HG02840 (cell line): Measurements from ENCODE around the gene CFL1.

Source experiments
- ATAC-seq: cut with Tn5 transposase; IDR thresholded peaks from one replicate; pipeline ENCODE4 v1.9.1; 2021; ENCODE audit warnings: mild to moderate bottlenecking, moderate library complexity, moderate number of reproducible peaks; ENCODE audit not compliant: unreplicated experiment, low FRiP score

Gene CFL1

DNA sequence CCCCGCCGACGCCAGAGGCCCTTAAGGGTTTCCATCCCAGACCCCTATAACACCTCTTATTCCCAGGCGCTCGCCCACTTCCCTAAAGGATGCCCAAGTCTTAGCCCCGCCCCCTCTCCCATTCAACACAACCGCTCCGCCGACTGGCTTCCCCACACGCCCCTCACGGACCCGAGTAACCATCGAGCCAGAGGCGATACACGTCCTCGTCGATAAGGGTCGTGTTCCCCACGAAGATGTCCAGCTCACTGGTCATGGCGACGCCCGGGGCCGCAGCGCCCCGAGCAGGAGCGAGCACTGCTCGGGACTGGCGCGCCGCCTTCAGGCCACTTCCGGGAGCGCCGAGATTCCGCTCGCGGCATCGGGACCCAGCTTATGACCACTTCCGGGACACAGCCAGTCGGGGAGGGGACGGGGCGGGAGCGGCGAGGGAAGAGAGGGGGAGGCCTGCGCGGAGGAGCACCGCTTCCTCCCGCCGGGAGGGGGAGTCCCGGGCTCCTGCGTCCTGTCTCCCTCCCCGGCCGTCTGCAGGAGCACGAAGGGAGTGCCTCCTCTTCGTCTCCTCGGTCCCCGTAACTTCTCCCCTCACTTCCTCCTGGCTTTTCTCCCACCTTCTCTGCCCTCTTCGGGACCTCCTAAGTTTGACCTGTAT, 30.3 kb upstream of the CFL1 start, which contains the start of gene FIBP:
TSS of gene FIBP (minus strand) at position 309 of the 652 bp plus-strand sequence. CDS start at position 256, 53 bp downstream.
- ATAC-seq, result peak; percentile 54

DNA sequence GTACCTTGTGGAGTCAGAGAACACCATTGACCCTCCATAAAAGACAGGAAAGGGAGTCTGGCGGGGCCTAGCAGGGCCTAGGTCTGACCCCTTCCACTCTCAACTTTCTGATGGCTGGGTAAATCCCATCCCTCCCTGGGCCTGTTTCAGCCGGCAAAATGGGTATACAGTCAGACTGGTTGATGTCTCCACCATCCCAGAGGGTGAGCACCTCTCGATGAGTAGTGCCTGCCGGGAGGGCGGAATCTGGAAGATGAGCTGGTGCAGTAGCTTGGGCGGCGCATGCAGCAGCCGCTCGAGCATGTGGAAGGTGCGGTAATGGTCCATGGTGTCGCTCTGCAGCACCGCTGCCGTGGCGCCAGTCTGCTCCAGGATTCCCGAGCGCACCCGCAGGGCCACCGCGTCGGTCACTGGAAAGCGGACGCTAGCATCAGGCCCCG, 29.8 kb upstream of the CFL1 start:
- no peak for ATAC-seq

DNA sequence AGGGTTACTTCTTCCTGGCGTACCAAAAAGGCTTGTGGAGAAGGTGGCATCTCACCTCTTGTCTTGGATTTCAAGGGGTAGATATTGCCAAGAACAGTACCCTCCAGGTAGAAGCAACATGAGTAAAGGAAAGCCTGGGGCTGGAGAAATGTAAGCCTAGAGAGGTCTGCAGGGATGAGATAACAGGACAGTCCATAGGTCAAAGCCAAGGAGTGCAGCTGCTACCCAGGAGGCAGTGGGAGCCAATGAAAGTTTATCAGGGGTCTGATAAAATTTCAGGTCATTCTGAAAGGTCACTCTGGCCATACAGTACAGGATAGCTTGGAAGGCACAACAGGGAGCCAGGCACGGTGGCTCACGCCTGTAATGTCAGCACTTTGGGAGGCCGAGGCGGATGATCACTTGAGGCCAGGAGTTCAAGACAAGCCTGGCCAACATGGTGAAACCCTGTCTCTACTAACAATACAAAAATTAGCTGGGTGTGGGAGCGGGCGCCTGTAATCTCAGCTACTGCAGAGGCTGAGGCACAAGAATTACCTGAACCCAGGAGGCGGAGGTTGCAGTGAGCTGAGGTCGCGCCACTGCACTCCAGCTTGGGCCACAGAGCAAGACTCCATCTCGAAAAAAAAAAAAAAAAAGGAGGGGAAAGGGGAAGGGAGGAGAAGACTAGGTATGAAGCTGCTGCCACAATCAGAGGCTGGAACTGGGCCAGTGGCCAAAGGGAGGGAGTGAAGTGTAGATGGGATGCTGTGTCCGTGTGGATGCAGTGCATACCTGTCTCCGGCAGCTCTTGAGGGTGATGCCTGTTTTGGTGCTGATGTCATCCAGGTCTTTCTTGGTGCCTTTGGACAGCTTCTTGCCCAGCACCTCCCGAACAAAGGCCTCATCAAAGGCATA, 29.1 kb upstream of the CFL1 start:
- no peak for ATAC-seq

DNA sequence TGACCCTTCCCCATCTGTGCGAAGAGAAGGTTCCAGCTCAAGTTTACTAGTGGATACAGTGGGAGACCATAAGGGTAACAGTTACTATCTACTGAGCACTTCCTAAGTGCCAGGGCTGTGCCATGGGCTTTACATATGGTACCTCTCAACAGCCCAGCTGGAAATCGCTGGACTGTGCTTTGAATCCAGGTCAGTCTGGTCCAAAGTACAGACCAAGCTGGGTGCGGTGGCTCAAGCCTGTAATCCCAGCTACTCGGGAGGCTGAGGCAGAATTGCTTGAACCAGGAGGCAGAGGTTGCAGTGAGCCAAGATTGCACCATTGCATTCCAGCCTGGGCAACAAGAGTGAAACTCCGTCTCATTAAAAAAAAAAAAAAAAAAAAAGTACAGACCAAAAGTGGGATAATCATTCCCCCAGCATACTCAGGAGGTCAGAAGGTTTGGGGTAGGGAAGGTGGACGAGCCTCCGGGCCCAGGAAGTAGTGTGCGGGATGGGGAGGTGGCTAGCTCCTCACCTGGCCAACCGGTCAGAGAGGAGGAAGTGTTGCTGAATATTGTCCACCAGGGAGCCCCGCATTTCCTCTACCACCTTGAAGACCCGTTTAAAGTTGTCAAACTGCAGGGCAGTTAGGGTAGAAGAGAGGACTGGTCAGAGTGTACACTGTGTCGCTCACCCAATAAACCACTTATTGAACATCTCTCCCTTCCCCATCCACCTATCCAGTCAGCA, 28.0 kb upstream of the CFL1 start:
- ATAC-seq, result no peak

DNA sequence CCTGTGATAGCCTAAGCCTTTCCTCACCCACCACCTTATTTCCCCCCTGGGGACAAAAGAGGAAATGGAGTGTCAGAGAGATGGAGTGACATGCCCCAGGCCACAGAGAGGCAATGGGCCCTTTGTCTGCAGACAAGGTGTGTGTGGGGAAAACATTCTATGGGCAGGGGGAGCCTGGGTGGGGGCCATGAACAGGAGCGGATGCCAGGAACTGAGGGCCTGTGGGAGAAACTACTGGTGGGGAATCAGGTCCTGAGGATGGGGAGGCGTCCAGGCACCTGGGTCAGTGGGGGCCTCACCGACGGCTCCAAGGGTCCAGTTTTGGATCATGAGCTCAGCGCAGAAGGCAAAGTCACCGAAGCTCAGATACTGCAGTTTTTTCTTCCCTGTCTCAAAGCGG, 27.3 kb upstream of the CFL1 start:
- no peak for ATAC-seq

DNA sequence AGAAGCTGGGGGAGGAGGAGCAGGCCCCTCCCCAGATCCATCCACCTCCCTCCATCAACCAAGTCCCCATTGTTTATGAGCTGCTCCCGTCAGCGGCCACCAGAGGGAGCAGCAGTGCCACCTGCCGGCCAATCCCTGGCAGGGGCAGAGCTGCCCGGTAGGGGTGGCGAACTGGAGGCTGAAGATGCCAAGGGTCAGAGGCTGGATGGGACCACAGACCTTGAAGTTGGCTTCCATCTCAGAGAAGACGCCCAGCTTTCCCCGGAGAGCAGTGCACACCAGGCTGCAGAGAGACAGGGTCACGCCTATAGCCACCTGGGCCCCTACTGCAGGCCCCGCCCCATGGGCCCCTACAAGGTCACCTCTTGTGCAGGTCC, 26.7 kb upstream of the CFL1 start:
- no peak for ATAC-seq

DNA sequence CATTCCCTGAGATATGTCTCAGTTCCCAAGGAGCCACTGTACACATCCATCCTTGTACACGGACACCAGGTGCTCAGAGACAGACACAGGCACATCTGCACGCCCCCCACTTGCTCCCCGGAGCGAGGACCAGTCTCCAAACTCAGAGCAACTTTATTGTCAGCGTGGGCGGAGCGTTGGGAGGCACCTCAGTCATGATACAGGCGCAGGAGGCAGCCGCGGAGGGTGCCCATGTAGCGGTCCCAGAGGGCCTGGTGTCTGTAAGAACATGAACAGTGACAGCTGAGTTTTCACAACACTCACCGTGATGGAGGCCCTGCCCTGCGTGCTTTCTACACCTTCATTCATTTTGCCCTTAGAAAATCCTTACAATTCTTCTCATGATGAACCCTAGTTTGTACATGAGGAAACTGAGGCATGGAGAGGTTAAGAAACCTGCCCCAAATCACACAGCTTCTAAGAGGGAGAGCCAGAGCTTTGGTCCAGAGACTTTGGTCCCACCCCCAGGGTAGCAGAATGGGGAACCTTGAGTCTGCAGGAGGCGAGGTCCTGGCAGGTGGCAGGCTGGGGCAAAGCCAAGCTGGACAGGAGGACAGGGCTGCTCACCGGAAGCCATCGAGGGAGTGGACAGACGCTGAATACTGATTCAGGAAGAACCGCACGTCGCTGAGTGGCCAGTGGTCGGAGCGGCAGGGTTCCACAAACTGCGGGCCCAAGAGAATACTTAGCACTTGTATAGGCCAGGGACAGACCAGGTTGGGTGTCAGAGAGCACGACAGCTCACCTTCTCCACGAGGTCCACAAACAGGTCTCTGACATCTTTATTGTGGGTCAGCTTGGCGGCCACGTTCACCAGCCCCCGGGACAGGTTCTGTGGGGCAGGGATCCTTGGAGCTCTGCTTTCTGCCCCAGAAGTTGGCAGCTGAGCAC, 26.1 kb upstream of the CFL1 start:
- no peak for ATAC-seq

DNA sequence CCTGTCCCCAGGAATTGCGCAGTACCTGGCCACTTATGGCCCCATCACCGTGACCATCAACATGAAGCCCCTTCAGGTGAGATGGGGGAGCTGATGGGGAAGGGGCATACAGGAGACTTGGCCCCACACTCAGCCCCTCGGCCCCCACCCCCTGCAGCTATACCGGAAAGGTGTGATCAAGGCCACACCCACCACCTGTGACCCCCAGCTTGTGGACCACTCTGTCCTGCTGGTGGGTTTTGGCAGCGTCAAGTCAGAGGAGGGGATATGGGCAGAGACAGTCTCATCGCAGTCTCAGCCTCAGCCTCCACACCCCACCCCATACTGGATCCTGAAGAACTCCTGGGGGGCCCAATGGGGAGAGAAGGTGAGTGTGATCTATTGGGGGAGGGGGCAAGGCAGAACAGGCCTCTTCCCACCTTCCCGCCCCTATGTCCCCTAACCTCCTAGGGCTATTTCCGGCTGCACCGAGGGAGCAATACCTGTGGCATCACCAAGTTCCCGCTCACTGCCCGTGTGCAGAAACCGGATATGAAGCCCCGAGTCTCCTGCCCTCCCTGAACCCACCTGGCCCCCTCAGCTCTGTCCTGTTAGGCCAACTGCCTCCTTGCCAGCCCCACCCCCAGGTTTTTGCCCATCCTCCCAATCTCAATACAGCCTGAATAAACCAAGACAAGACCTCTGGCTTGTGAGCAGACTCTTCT, 25.2 kb upstream of the CFL1 start:
- ATAC-seq, result no peak

DNA sequence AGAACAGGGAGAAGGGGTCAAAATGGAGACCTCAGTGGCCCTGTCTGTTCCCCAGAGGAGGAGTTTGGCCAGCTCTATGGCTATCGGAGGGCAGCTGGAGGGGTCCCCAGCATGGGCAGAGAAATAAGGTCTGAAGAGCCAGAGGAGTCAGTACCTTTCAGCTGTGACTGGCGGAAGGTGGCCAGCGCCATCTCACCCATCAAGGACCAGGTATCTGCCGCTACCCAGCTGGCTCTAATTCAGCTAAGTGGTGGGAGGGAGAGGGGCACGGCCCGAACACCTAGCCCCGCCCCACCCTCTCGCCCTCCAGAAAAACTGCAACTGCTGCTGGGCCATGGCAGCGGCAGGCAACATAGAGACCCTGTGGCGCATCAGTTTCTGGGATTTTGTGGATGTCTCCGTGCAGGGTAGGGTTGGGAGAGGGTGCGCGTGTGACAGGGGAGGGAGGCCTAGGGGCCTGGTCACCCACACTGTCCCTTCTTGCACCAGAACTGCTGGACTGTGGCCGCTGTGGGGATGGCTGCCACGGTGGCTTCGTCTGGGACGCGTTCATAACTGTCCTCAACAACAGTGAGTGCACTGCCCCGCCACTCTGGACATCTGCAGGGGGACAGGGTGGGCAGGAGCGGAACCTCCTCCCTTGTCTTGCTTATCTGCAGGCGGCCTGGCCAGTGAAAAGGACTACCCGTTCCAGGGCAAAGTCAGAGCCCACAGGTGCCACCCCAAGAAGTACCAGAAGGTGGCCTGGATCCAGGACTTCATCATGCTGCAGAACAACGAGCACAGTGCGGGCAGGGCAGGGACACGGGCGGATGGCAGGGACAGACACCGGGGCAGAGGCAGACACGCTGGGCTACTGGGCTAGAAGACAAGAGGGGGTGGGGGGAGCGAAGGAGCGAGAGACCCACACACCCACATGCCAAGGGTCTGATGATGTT, 24.4 kb upstream of the CFL1 start:
- ATAC-seq, result no peak

DNA sequence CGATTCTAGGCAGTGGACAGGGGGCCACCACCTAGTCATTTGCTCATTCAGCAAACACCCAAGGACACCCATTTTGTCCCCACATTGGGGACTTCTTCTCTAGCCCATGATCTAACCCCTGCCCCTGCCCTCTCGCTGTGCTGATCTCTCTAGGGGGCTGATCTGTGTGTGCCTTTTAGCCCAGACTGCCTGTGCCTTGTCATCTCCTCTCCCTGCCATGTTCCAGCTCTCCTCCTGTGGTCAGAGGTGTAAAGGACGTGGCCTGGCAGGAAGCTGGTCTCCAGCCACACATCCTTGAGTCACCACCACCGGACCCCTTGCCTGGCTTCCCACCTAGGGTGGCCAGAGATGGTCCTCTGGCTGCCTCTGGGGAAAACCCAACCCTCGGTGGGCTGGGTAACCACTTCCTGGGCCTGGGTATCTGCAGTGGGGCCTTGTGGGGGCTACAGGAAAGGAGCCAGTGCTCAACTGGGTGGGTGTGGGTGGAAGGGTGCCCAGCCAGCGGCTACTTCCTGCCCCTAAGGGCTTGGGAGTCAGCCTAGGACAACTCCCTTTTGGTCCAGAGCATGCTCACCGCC, 23.0 kb upstream of the CFL1 start:
- ATAC-seq, result no peak

DNA sequence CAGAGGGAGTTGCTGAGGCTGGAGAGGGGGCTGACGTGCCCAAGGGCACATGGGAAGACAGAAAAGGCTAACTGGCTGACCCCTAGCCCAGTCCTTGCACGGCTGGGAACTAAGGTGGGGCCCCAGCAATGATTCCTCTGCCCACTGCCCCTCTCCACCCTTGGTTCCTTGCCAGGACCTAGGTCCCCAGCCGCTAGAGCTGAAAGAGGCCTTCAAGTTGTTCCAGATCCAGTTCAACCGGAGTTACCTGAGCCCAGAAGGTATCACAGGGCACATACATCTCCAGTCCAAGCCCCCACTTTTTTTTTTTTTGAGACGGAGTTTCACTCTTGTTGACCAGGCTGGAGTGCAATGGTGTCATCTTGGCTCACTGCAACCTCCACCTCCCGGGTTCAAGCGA, 22.0 kb upstream of the CFL1 start:
- no peak for ATAC-seq

DNA sequence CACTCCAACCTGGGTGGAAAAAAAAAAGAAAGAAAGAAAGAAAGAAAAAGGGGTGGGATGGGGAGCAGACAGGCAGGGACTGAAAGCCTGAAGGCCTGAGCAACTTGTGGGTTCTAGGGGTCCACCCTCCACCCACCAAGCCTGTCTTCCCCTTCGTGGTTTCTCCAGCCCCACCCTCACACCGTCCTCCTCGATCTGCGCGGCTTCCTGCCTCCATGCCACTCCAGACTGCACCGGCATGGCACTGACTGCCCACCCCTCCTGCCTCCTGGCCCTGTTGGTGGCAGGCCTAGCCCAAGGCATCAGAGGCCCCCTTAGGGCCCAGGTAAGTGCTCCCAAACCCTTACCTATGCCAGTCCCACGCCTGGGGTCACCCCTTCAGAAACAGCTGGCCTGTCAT, 21.6 kb upstream of the CFL1 start, which contains the start of gene CTSW:
TSS of gene CTSW (plus strand) at position 221 of the 400 bp plus-strand sequence. CDS start at position 239, 18 bp downstream.
- no peak for ATAC-seq

DNA sequence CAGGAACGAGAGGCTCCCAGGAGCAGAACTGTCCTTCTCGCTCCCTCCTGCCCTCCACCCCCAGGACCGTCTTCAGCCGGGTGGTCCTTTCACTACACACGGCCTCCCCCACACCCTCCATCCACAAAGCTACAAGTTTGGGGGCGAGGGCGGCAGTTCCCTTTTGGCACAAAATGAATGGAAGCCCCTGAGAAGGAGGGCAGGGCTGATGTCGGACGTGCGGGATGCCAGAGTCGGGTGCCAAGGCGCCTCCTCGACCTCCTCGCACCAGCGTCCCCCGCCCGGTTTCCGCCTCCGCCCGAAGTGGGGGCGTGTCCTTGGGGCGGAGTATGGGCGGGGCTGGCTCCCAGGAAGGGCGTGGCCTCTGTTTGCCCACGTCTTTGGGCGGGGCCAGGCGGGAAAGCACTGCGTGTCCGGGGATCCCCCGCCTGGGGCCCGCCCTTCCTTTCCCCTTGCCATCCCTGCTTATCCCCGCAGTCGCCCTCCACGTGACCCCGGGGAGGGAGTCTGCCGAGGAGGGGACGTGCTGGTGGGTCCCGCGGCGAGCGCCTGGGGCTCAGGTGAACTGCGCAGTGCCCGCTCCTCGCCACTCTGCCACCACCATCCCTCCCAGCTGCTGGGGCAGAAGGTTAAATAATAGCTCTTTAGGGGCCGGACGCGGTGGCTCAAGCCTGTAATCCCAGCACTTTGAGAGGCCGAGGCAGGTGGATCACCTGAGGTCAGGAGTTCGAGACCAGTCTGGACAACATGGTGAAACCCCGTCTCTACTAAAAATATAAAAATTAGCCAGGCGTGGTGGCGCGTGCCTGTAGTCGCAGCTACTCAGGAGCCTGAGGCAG, 15.6 kb upstream of the CFL1 start:
- peak; percentile 78 for ATAC-seq

DNA sequence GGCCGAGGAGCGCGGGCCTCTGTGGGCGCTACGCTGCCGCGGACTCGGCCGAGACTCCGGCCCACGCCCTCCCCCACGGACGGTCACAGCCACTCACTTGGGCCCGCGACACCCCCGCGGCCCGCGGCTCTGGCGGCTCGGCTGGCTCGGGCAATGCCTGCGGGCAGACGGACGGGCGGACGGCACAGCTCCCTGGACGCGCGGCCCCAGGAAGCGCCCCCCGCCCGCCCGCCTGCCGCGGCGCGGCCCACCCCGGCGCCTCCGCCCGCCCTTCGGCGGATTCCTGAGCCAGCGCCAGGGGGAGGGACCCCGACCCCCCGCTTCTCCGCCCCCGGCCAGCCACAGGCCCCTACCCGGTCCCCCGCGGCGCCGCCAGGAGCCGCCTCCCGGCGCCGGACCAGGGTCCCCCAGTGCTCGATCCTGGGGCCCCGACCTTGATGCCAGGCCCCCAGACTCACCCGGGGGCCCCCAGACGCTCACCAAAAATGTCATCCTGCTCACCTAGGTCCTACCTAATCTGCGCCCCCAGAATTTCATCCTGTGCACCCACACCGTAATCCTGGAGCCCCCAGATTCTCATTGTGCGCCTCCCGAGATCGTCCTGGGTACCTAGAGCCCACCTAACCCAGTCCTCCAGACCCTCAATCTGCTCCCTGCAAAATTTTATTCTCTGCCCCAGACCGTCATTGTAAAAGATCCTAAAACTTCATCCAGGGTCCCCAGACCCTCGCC, 14.8 kb upstream of the CFL1 start, which contains the start of gene EFEMP2:
TSS of gene EFEMP2 (minus strand) at position 215 of the 732 bp plus-strand sequence. CDS start 446 bp downstream, outside the sequence.
- no peak for ATAC-seq

DNA sequence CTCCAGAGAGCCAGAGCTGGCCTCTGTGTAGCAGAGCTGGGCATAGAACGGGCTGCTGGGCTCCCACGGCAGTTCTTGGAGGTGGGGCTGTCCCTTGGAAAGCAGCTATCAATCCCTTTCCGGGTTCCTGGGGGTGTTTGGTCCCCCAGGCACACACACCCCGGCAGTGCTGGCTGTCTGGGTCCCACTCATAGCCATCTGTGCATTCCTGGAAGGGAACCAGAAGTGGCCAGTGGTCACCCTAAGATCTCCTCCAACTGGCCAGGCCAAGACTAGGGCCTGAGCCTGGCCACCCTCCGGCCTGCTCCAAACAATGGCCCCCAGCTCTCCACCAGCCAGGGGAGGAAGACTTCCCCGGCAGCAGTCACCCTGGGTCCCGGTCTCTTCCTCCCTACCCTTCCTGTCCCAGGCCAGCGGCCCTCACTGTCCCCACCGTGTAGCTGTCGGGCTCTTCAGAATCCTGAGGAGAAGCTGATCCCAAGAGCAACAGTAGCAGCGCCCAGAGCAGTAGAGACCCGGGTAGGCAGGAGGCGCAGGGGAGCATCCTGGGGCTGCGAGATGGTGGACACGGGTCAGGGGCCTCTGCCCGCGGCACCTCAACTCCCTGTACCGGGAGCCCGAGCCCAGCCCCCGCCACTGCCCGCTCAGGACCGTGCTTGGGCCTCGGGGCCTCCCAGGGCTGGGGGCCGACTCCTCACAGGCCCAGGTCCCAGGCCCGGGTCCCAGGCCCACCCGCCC, 14.0 kb upstream of the CFL1 start:
- no peak for ATAC-seq
